Keratinocyte (primary cell): ENCODE results near the gene ACSF3.

Experiments used
- CTCF ChIP-seq, 3 experiments: IDR thresholded peaks in 1 of 3; conservative IDR thresholded peaks in 1 of 3; optimal IDR thresholded peaks in 1 of 3; 2 replicates in 2 of 3; 3 replicates in 1 of 3; pipeline versions ENCODE3 to v1.5.1; 2011; ENCODE audit warnings: low read length in 3 of 3, mild to moderate bottlenecking in 3 of 3, moderate library complexity in 2 of 3, control low read depth in 1 of 3, inconsistent platforms in 1 of 3; ENCODE audit not compliant: insufficient read depth in 2 of 3; ENCODE audit errors: extremely low read depth in 1 of 3
- EZH2 ChIP-seq: IDR thresholded peaks from one replicate; pipeline ENCODE4 v1.6.1; 2012; ENCODE audit warnings: inconsistent platforms, mild to moderate bottlenecking, low read length, moderate library complexity

- TF ChIP-seq CTCF (optimal IDR thresholded peaks at IDR 0.05 in 1 of 3, IDR thresholded peaks at IDR 0.05 in 1 of 3, conservative IDR thresholded peaks at IDR 0.05 in 1 of 3; ENCODE audit: extremely low read depth in 1 of 3, insufficient read depth in 2 of 3, low read length in 3 of 3) (no peak), EZH2 (no peak)
Measured at GRCh38 chr16:89104303-89104702, 10.7 kb downstream of the ACSF3 start.
